CD4-positive, alpha-beta T cell (primary cell): ENCODE measurements around the gene HLF. TPM values are rescaled to one million over a fixed set of nuclear protein-coding genes. Genes with fewer than 3 reads are reported as not detected.
A peak's percentile ranks its signal among the peaks of the same experiment; 100 is the strongest.

Experiments used
- ATAC-seq: fragments of 200-7000 bp; cut with Tn5 transposase; one replicate; pipeline ENCODE4 v1.10.0; 2022; ENCODE audit warnings: mild to moderate bottlenecking; ENCODE audit not compliant: poor library complexity
- CTCF ChIA-PET: fragments of 350-600 bp; sonication (Branson Sonifier 250); formaldehyde crosslinking; loops from one replicate; lab custom pipeline; 2021; ENCODE audit warnings: antibody characterized with exemption, inconsistent platforms; lab: Charles Lee
- POLR2A ChIA-PET: fragments of 350-600 bp; sonication (Branson Sonifier 250); formaldehyde crosslinking; loops from one replicate; lab custom pipeline; 2021; ENCODE audit warnings: antibody characterized with exemption, inconsistent platforms; lab: Charles Lee
- DNase-seq, 14 experiments: peaks; one replicate each; pipeline ENCODE4 v3.0.0-alpha.2; 2013 to 2020; ENCODE audit warnings: mixed read lengths in 2 of 14
- H3K27ac ChIP-seq, 2 donors: one replicate each; pipeline versions ENCODE4 v1.5.1 to v1.7.0; 2013; ENCODE audit warnings: low read length in 2 of 2, low read depth in 1 of 2, mild to moderate bottlenecking in 1 of 2
- H3K27me3 ChIP-seq, 2 experiments: 1 replicate in 1 of 2; 2 replicates in 1 of 2; pipeline versions ENCODE4 v1.6.1 to v1.7.0; 2013; ENCODE audit warnings: low read length in 2 of 2, control low read depth in 1 of 2, mild to moderate bottlenecking in 1 of 2, moderate library complexity in 1 of 2; ENCODE audit not compliant: insufficient read depth in 2 of 2, control insufficient read depth in 1 of 2
- H3K36me3 ChIP-seq: one replicate; pipeline ENCODE4 v1.6.1; 2013; ENCODE audit warnings: low read length, control low read depth; ENCODE audit not compliant: insufficient read depth
- H3K4me1 ChIP-seq: one replicate; pipeline ENCODE4 v1.6.1; 2013; ENCODE audit warnings: low read length, control low read depth; ENCODE audit not compliant: insufficient read depth
- H3K4me3 ChIP-seq: one replicate; pipeline ENCODE4 v1.5.1; 2013; ENCODE audit warnings: mild to moderate bottlenecking, low read length, moderate library complexity
- H3K9me3 ChIP-seq, 2 experiments: 1 replicate in 1 of 2; 2 replicates in 1 of 2; pipeline versions ENCODE4 v1.6.1 to v1.7.0; 2013; ENCODE audit warnings: low read length in 2 of 2, mild to moderate bottlenecking in 2 of 2, control low read depth in 1 of 2, moderate library complexity in 1 of 2; ENCODE audit not compliant: control insufficient read depth in 1 of 2, insufficient read depth in 1 of 2
- H3K27ac Mint-ChIP-seq: one replicate; pipeline ENCODE4 v1.8.0; 2020; ENCODE audit warnings: mixed read lengths
- H3K27me3 Mint-ChIP-seq: one replicate; pipeline ENCODE4 v1.8.0; 2021; ENCODE audit warnings: mixed read lengths
- H3K36me3 Mint-ChIP-seq: one replicate; pipeline ENCODE4 v1.8.0; 2021; ENCODE audit warnings: low read depth, mixed read lengths
- H3K4me1 Mint-ChIP-seq: one replicate; pipeline ENCODE4 v1.8.0; 2021; ENCODE audit warnings: low read depth, mixed read lengths
- H3K4me3 Mint-ChIP-seq: one replicate; pipeline ENCODE4 v1.8.0; 2020; ENCODE audit warnings: mild to moderate bottlenecking, mixed read lengths
- H3K9me3 Mint-ChIP-seq: one replicate; pipeline ENCODE4 v1.8.0; 2020; ENCODE audit warnings: mixed read lengths
- CTCF ChIP-seq: fragments of 200-600 bp; IDR thresholded peaks from one replicate; pipeline ENCODE4 v1.8.0; 2022; ENCODE audit warnings: antibody characterized with exemption, mild to moderate bottlenecking
- intact Hi-C, 2 experiments: fragments of 100-400 bp; cut with DNase I in 1 of 2; cut with micrococcal nuclease in 1 of 2; formaldehyde crosslinking; loops; one replicate each; pipeline versions ENCODE4 v1.15.1 to v1.9.0; 2023 to 2025; cut with DNase I, micrococcal nuclease
- total RNA-seq, 174 experiments: library from RNA in 2 of 174; stranded (reverse) in 2 of 174; gene quantifications; one replicate each; pipeline ENCODE4 v1.2.3 and lab custom pipeline; 2021 to 2026

Gene HLF
- total RNA-seq, 2 experiments from 2014 or later = 4.3 to 4.9 TPM

- Mint-ChIP-seq H3K4me1 (peaks cover 15% of the 10 kb centered on the region), H3K36me3 (no peaks in the 10 kb centered on the region), H3K27ac (no peak overlapping the region), H3K4me3 (no peak overlapping the region), H3K27me3 (no peaks in the 10 kb centered on the region), H3K9me3 (no peaks in the 10 kb centered on the region)
- CTCF ChIA-PET = interaction anchor here (0.9 to 2.6 kb wide), 5 partner anchors 7 to 375 kb away, joined by 3 to 17 read pairs (median 5); no protein-coding TSS in a partner anchor
- H3K4me3 ChIP-seq = no peak overlapping the region
- no peaks in the 10 kb centered on the region for H3K27me3 ChIP-seq
- intact Hi-C loops = loop anchor here (1.0 to 2.0 kb wide), 2 partner anchors 356 kb away; no protein-coding TSS in a partner anchor
- POLR2A ChIA-PET = no interaction called here
- no peaks in the 10 kb centered on the region for H3K36me3 ChIP-seq
- peaks cover 19% of the 10 kb centered on the region for H3K4me1 ChIP-seq
- TF ChIP-seq CTCF = peak; percentile 83
- DNase-seq (peak in 13 of 14 experiments; percentile 5 to 74 (median 18)), ATAC-seq (peak; percentile 64)
- H3K27ac ChIP-seq = no peak overlapping the region
- no peaks in the 10 kb centered on the region for H3K9me3 ChIP-seq
These were observed 84.1 kb downstream of the HLF start for GRCh38 chr17:55348749-55349354.

- ChIA-PET POLR2A (no interaction called here), CTCF (no interaction called here)
- Histone ChIP-seq H3K4me1 (peaks cover 6% of the 10 kb centered on the region), H3K4me3 (no peak overlapping the region), H3K9me3 (no peaks in the 10 kb centered on the region), H3K27ac (no peak overlapping the region), H3K36me3 (no peaks in the 10 kb centered on the region), H3K27me3 (no peaks in the 10 kb centered on the region)
- DNase-seq (no peak), ATAC-seq (no peak)
- no peak for TF ChIP-seq CTCF
- Mint-ChIP-seq H3K36me3 (no peaks in the 10 kb centered on the region), H3K9me3 (no peaks in the 10 kb centered on the region), H3K27ac (no peak overlapping the region), H3K4me1 (peaks cover 7% of the 10 kb centered on the region), H3K4me3 (no peak overlapping the region), H3K27me3 (no peaks in the 10 kb centered on the region)
- intact Hi-C loops = loop anchor here in 1 of 2 experiments (10.0 kb wide), 1 partner anchor 164 kb away; the partner anchor contains the start of gene SMIM36
These were observed 86.1 kb downstream of the HLF start for GRCh38 chr17:55350825-55351205.

- no peak overlapping the region for H3K4me3 Mint-ChIP-seq
- ChIA-PET POLR2A (no interaction called here), CTCF (no interaction called here)
- Histone ChIP-seq H3K36me3 (no peaks in the 10 kb centered on the region), H3K27ac (no peak overlapping the region), H3K27me3 (no peaks in the 10 kb centered on the region), H3K4me3 (no peak overlapping the region), H3K9me3 (no peaks in the 10 kb centered on the region), H3K4me1 (peaks cover 6% of the 10 kb centered on the region)
- H3K27me3 Mint-ChIP-seq = no peaks in the 10 kb centered on the region
- intact Hi-C loops = loop anchor here in 1 of 2 experiments (10.0 kb wide), 1 partner anchor 164 kb away; the partner anchor contains the start of gene SMIM36
- H3K36me3 Mint-ChIP-seq = no peaks in the 10 kb centered on the region
- H3K27ac Mint-ChIP-seq = no peak overlapping the region
- no peak for TF ChIP-seq CTCF
- H3K4me1 Mint-ChIP-seq = peaks cover 7% of the 10 kb centered on the region
- no peaks in the 10 kb centered on the region for H3K9me3 Mint-ChIP-seq
- DNase-seq (no peak), ATAC-seq (no peak)
These were observed 86.5 kb downstream of the HLF start for GRCh38 chr17:55351226-55351625.
